Activated T-helper 1 cell treated with anti-CD3 and anti-CD28 coated beads, Interleukin-2, amount 50 U/mL, for 16 hours (primary cell): ENCODE data around the gene PKP2.

Experiments
- DNase-seq, 2 donors: peaks; one replicate each; pipeline ENCODE4 v3.0.0-alpha.2; 2020; ENCODE audit warnings: low read depth in 1 of 2, low spot score in 1 of 2

PKP2 gene

DNA sequence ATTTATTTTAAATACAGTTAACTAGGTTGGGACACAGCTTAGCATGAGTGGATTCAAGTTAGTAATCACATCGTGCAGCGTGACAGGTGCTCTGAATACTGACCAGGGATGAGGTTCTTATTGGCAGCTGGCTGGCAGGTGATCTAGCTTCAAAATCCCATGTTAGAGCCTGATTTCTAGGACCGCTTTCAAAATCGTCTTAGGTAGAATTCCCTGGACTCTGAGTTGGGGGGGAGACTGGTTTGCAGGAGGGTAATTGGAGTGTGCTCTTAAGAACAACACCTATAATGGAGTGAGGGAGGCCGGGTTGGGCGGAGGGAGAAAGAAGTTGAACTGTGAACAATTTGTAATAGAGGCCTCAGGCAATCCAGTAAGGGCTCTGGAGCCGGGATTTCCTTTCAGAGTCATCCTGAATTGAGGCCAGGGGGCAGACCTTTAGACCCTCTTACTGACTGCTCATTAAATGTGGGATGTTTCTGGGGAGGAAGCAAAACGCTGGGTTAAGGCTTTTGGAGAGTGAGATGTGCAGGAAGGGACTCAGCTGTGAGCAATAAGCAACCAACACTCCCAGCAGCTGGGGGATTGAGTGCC lies 140.0 kb downstream of the PKP2 start:
- DNase-seq: no peak

DNA sequence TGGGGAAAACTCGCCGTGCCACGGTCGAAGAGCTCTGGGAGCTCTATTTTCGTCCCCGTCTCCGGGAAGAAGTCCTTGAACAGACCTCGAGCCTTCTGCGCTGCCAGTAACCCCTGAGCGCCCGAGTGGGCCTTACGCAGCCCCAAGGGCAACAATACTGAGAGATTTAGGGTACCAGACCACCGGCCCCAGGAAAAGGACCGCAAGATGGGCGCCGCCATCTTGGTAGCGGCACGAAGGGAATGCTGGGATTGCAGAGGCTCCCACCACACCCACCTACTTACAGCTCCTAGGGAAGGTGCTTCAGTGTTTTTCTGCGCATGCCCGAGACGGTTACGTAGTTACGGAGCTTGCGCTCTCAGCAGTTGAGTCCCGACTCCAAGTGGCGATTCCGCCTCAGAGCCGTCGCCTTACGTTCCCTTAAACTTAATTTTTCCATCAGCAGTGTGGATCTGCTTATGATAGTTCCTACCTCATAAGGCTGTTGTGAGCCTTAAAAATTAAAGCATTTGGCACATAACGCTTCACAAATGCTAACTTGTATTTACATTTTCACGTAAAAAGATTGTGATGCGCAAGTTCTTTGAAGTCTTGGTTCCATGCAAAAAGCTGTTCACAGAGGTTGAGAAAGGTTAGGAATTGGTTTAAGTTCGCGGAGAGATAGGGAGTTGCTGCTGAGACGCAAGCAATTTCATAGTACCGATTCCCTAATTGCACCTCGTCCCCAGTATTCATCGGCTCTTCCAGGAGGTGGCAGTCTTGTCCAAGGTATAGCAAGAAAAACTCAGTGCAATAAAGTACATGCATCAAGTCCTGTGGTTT lies 140.7 kb downstream of the PKP2 start, which contains the start of gene YARS2:
YARS2 (minus strand) TSS at position 244 of the 822 bp plus-strand sequence; CDS start at position 221, 23 bp downstream.
- DNase-seq: peak; percentile 72 to 77

DNA sequence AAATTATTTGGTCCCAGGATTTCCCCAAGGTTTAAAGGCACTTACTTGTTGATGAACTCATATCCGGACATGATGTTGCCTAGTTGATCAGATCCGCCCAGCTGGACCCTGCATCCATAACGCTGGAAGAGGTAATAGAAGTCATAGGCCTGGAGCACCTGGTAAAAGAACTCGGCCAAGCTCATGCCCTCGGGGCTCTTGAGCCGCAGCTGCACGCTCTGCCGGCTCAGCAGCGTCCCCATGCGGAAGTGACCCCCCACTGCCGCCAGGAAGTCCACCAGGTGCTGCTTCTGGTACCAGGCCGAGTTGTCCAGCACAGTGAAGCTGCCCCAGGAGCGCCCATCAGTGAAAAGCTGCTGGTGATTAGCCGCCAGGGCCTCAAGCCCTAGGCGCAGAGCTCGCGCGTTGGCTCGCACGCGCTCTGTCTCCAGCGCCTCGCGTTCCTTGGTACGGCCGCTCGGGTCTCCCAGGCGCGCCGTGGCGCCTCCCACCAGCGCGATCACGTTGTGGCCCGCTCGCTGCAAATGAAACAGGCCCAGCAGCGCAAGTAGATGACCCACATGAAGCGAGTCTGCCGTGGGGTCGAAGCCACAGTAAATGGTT lies 141.4 kb downstream of the PKP2 start:
- DNase-seq: peak; percentile 39 to 49

DNA sequence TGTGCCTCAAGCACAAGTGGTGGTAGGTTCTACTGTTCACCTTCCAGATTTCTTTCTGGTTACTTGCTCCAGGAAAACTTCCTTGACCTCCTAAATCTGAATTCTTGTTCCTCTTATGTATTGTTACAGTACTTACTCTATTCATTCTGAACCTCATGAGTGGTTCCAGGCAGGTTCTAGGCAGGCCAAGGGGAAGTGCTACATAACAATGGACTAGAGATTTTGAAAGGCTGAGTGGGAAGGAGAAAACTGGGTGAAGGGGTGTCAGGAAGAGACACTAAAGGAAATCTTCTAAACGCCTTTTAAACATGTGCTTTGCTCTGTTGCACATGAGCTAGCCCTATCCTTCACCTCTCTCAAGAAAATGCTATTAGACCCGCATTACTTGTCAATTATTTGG lies 142.5 kb downstream of the PKP2 start:
- no peak for DNase-seq

DNA sequence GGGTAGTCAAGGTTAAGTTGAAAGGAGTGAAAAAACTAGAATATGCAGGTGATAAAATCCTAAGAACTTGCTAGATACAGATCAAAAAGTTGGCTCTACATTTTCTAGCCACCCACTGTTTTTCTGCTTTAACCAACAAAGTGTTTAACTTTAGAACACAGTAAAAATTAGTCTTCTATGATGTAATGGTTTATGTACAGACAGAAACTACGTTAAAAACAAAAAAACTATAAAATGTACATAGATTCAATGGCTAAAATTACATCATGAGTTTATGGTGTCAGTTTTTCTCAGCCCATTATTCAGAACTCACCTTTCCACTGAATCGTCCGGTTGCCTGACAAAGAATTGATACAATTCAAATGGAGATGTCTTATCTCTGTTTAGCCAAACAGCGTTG lies 143.0 kb downstream of the PKP2 start:
- DNase-seq: no peak

DNA sequence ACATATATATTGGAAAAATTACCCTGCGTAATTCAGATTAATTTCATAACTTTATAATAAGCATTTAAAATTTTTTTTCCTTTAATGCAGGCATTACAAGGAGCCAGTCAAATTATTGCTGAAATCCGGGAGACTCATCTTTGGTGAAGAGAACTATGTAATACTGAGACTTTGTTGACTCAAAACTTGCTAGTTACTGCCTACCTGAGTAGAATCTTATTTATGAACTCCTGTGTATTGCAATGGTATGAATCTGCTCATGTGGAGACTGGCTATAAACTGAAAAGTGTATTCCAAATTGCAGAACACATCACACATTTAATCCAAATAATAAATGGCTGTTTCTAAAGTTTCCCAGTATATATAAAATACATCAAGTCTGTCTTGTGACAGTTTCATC lies 153.3 kb downstream of the PKP2 start:
- DNase-seq: no peak

DNA sequence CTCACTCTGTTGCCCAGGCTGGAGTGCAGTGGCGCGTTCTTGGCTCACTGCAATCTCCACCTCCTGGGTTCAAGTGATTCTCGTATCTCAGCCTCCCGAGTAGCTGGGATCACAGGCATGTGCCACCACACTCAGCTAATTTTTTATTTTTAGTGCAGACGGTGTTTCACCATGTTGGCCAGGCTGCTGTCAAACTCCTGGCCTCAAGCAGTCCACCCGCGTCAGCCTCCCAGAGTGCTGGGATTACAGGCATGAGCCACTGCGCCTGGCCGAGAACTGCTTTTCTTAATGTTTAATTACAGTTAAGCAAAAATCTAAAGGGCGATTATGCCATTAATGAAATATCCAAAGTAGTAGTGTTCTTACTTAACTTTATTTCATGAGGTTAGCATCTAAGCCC lies 154.4 kb downstream of the PKP2 start:
- DNase-seq: no peak
